ENCODE data around the gene LRP3. TPM values are rescaled to one million over a fixed set of nuclear protein-coding genes. Genes with fewer than 3 reads are reported as not detected.
A peak's percentile ranks its signal among the peaks of the same experiment; 100 is the strongest.

LRP3 gene
- total RNA-seq, 1 donor from 2014 or later, result 13.3 TPM

- peaks cover 8% of the 10 kb centered on the region for H3K4me1 ChIP-seq (ENCODE audit: insufficient read depth, low read length)
- FAIRE-seq, result no peak
- Mint-ChIP-seq H3K36me3 (ENCODE audit: low read depth, unreplicated experiment) (peaks cover 9% of the 10 kb centered on the region), H3K27ac (ENCODE audit: unreplicated experiment) (no peak overlapping the region), H3K9me3 (ENCODE audit: unreplicated experiment) (peaks cover 8% of the 10 kb centered on the region), H3K4me3 (ENCODE audit: unreplicated experiment) (no peak overlapping the region), H3K27me3 (ENCODE audit: low read depth, unreplicated experiment) (no peaks in the 10 kb centered on the region), H3K4me1 (ENCODE audit: low read depth, unreplicated experiment) (no peaks in the 10 kb centered on the region)
- H4K20me1 ChIP-seq (ENCODE audit: insufficient read depth, low read length), result peaks cover 5% of the 10 kb centered on the region
- no peak overlapping the region for H3K4me3 ChIP-seq (ENCODE audit: insufficient read depth, low read depth, low read length)
- H3K27ac ChIP-seq (ENCODE audit: low read depth, low read length), result no peak overlapping the region
- no peaks in the 10 kb centered on the region for H3K27me3 ChIP-seq (ENCODE audit: insufficient read depth, low read length)
- H3K9me3 ChIP-seq (ENCODE audit: insufficient read depth, low read depth, low read length), result no peaks in the 10 kb centered on the region
- H3K9ac ChIP-seq (ENCODE audit: low read length), result no peak overlapping the region
- no peak for DNase-seq (ENCODE audit: low read depth)
- H3K79me2 ChIP-seq (ENCODE audit: insufficient read depth, low read length), result no peaks in the 10 kb centered on the region
- H3K36me3 ChIP-seq (ENCODE audit: insufficient read depth, low read length), result no peaks in the 10 kb centered on the region
- no peak overlapping the region for H2AFZ ChIP-seq (ENCODE audit: low read depth, low read length)
- no peak for TF ChIP-seq EZH2 (IDR thresholded peaks at IDR 0.05; ENCODE audit: insufficient read depth, low read length)
- TF ChIP-seq, protein P1, sequence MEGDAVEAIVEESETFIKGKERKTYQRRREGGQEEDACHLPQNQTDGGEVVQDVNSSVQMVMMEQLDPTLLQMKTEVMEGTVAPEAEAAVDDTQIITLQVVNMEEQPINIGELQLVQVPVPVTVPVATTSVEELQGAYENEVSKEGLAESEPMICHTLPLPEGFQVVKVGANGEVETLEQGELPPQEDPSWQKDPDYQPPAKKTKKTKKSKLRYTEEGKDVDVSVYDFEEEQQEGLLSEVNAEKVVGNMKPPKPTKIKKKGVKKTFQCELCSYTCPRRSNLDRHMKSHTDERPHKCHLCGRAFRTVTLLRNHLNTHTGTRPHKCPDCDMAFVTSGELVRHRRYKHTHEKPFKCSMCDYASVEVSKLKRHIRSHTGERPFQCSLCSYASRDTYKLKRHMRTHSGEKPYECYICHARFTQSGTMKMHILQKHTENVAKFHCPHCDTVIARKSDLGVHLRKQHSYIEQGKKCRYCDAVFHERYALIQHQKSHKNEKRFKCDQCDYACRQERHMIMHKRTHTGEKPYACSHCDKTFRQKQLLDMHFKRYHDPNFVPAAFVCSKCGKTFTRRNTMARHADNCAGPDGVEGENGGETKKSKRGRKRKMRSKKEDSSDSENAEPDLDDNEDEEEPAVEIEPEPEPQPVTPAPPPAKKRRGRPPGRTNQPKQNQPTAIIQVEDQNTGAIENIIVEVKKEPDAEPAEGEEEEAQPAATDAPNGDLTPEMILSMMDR (IDR thresholded peaks at IDR 0.05; ENCODE audit: insufficient read depth, low read depth, low read length), result no peak
- H3K4me2 ChIP-seq (ENCODE audit: low read length), result no peak overlapping the region
Measured at GRCh38 chr19:33167438-33167837, 26.7 kb upstream of the LRP3 start.

DNA sequence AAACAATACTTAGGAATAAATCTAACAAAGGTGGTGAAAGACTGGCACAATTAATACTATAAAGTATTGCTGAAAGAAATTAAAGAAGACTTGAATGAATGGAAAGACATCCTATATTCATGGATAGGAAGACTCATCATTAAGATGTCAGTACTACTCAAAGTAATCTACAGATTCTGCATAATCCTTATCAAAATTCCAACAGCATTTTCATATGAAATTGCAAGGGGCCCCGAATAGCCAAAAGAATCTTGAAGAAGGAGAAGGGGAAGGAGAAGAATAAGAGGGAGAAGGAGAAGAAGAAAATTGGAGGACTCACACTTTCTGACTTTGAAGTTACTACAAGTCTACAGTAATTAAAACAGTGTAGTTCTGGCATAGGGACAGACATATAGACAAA lies 25.6 kb upstream of the LRP3 start:
- Histone ChIP-seq H3K79me2 (ENCODE audit: insufficient read depth, low read length) (no peaks in the 10 kb centered on the region), H3K4me3 (ENCODE audit: insufficient read depth, low read depth, low read length) (no peak overlapping the region), H3K27me3 (ENCODE audit: insufficient read depth, low read length) (no peaks in the 10 kb centered on the region), H3K36me3 (ENCODE audit: insufficient read depth, low read length) (no peaks in the 10 kb centered on the region), H2AFZ (ENCODE audit: low read depth, low read length) (no peak overlapping the region), H3K4me1 (ENCODE audit: insufficient read depth, low read length) (peaks cover 9% of the 10 kb centered on the region), H3K27ac (ENCODE audit: low read depth, low read length) (no peak overlapping the region), H4K20me1 (ENCODE audit: insufficient read depth, low read length) (peaks cover 13% of the 10 kb centered on the region), H3K9me3 (ENCODE audit: insufficient read depth, low read depth, low read length) (no peaks in the 10 kb centered on the region), H3K4me2 (ENCODE audit: low read length) (no peak overlapping the region), H3K9ac (ENCODE audit: low read length) (no peak overlapping the region)
- FAIRE-seq (no peak), DNase-seq (ENCODE audit: low read depth) (no peak)
- Mint-ChIP-seq H3K27ac (ENCODE audit: unreplicated experiment) (no peak overlapping the region), H3K9me3 (ENCODE audit: unreplicated experiment) (peaks cover 8% of the 10 kb centered on the region), H3K4me1 (ENCODE audit: low read depth, unreplicated experiment) (peaks cover 3% of the 10 kb centered on the region), H3K27me3 (ENCODE audit: low read depth, unreplicated experiment) (no peaks in the 10 kb centered on the region), H3K4me3 (ENCODE audit: unreplicated experiment) (no peak overlapping the region), H3K36me3 (ENCODE audit: low read depth, unreplicated experiment) (peaks cover 9% of the 10 kb centered on the region)
- TF ChIP-seq, protein P1 (IDR thresholded peaks at IDR 0.05; ENCODE audit: insufficient read depth, low read depth, low read length), result no peak
- no peak for TF ChIP-seq EZH2 (IDR thresholded peaks at IDR 0.05; ENCODE audit: insufficient read depth, low read length)

- Histone ChIP-seq H4K20me1 (ENCODE audit: insufficient read depth, low read length) (peaks cover 13% of the 10 kb centered on the region), H3K36me3 (ENCODE audit: insufficient read depth, low read length) (no peaks in the 10 kb centered on the region), H3K9me3 (ENCODE audit: insufficient read depth, low read depth, low read length) (no peaks in the 10 kb centered on the region), H3K79me2 (ENCODE audit: insufficient read depth, low read length) (peaks cover 14% of the 10 kb centered on the region), H3K27me3 (ENCODE audit: insufficient read depth, low read length) (no peaks in the 10 kb centered on the region), H3K9ac (ENCODE audit: low read length) (no peak overlapping the region), H3K4me3 (ENCODE audit: insufficient read depth, low read depth, low read length) (no peak overlapping the region), H3K27ac (ENCODE audit: low read depth, low read length) (no peak overlapping the region), H3K4me2 (ENCODE audit: low read length) (peak overlapping the region; percentile 47), H3K4me1 (ENCODE audit: insufficient read depth, low read length) (peaks cover 16% of the 10 kb centered on the region), H2AFZ (ENCODE audit: low read depth, low read length) (no peak overlapping the region)
- Mint-ChIP-seq H3K27ac (ENCODE audit: unreplicated experiment) (no peak overlapping the region), H3K4me1 (ENCODE audit: low read depth, unreplicated experiment) (peaks cover 5% of the 10 kb centered on the region), H3K27me3 (ENCODE audit: low read depth, unreplicated experiment) (no peaks in the 10 kb centered on the region), H3K9me3 (ENCODE audit: unreplicated experiment) (peaks cover 8% of the 10 kb centered on the region), H3K36me3 (ENCODE audit: low read depth, unreplicated experiment) (peaks cover 9% of the 10 kb centered on the region), H3K4me3 (ENCODE audit: unreplicated experiment) (no peak overlapping the region)
- FAIRE-seq, result no peak
- no peak for TF ChIP-seq EZH2 (IDR thresholded peaks at IDR 0.05; ENCODE audit: insufficient read depth, low read length)
- TF ChIP-seq, protein P1 (IDR thresholded peaks at IDR 0.05; ENCODE audit: insufficient read depth, low read depth, low read length), result no peak
- no peak for DNase-seq (ENCODE audit: low read depth)
Measured at GRCh38 chr19:33171222-33171795, 22.8 kb upstream of the LRP3 start.

All from astrocyte (in vitro differentiated cells and primary cell).